Fibroblast of skin of left quadriceps (primary cell): ENCODE measurements around the gene GRM7.

ENCODE experiments used
- DNase-seq, 2 experiments: peaks; one replicate each; pipeline ENCODE4 v3.0.0-alpha.2; 2013; ENCODE audit warnings: low read depth in 2 of 2

Gene GRM7

GRCh38 chr3:6971933-6972332, 111.0 kb downstream of the GRM7 start:
- DNase-seq: no peak

- no peak for DNase-seq
Measured at GRCh38 chr3:6985848-6986247, 124.9 kb downstream of the GRM7 start.

GRCh38 chr3:6989608-6990291, 128.8 kb downstream of the GRM7 start:
- no peak for DNase-seq

- DNase-seq: no peak
Measured at GRCh38 chr3:6994081-6994668, 133.3 kb downstream of the GRM7 start.

GRCh38 chr3:7000501-7000900, 139.6 kb downstream of the GRM7 start:
- no peak for DNase-seq

GRCh38 chr3:7001370-7001769, 140.5 kb downstream of the GRM7 start:
- no peak for DNase-seq

GRCh38 chr3:7015683-7016440, 154.9 kb downstream of the GRM7 start:
- no peak for DNase-seq

GRCh38 chr3:7025581-7026300, 164.8 kb downstream of the GRM7 start:
- DNase-seq: no peak

GRCh38 chr3:7029562-7029961, 168.6 kb downstream of the GRM7 start:
- DNase-seq: no peak

- DNase-seq: no peak
Measured at GRCh38 chr3:7038394-7038793, 177.5 kb downstream of the GRM7 start.

- no peak for DNase-seq
Measured at GRCh38 chr3:7062714-7063113, 201.8 kb downstream of the GRM7 start.

- DNase-seq: no peak
Measured at GRCh38 chr3:7070461-7070860, 209.5 kb downstream of the GRM7 start.

GRCh38 chr3:7074217-7074616, 213.3 kb downstream of the GRM7 start:
- DNase-seq: no peak

GRCh38 chr3:7075117-7075516, 214.2 kb downstream of the GRM7 start:
- no peak for DNase-seq

GRCh38 chr3:7075901-7076300, 215.0 kb downstream of the GRM7 start:
- DNase-seq: no peak

- DNase-seq: no peak
Measured at GRCh38 chr3:7082244-7082643, 221.3 kb downstream of the GRM7 start.

- DNase-seq: no peak
Measured at GRCh38 chr3:7086417-7086816, 225.5 kb downstream of the GRM7 start.

GRCh38 chr3:7095116-7095515, 234.2 kb downstream of the GRM7 start:
- DNase-seq: no peak

GRCh38 chr3:7100136-7100535, 239.2 kb downstream of the GRM7 start:
- DNase-seq: no peak

- DNase-seq: no peak
Measured at GRCh38 chr3:7106635-7107034, 245.7 kb downstream of the GRM7 start.

- no peak for DNase-seq
Measured at GRCh38 chr3:7112523-7113056, 251.7 kb downstream of the GRM7 start.

GRCh38 chr3:7144697-7145308, 283.9 kb downstream of the GRM7 start:
- no peak for DNase-seq
